Astrocyte (in vitro differentiated cells and primary cell): ENCODE results near the gene ATG16L1.

Experiments
- CTCF ChIP-seq: IDR thresholded peaks from 2 replicates; pipeline ENCODE4 v1.5.1; 2011; ENCODE audit warnings: low read depth, mild to moderate bottlenecking, inconsistent platforms, low read length, moderate library complexity; ENCODE audit not compliant: insufficient read depth
- EZH2 ChIP-seq: IDR thresholded peaks from 2 replicates; pipeline ENCODE4 v1.6.1; 2012; ENCODE audit warnings: mild to moderate bottlenecking, low read length, inconsistent platforms; ENCODE audit not compliant: insufficient read depth

- TF ChIP-seq CTCF, result no peak
- no peak for TF ChIP-seq EZH2
Measured at GRCh38 chr2:233202531-233202944, 48.9 kb upstream of the ATG16L1 start.
